Right forelimb (tissue), 1 donor: ENCODE measurements around the gene FAM43A.

Experiments
- DNase-seq: peaks from one replicate; pipeline ENCODE4 v3.0.0-alpha.2; 2018

Gene FAM43A

GRCh38 chr3:194676471-194676870 lies 9.2 kb upstream of the FAM43A start:
- no peak for DNase-seq

DNA sequence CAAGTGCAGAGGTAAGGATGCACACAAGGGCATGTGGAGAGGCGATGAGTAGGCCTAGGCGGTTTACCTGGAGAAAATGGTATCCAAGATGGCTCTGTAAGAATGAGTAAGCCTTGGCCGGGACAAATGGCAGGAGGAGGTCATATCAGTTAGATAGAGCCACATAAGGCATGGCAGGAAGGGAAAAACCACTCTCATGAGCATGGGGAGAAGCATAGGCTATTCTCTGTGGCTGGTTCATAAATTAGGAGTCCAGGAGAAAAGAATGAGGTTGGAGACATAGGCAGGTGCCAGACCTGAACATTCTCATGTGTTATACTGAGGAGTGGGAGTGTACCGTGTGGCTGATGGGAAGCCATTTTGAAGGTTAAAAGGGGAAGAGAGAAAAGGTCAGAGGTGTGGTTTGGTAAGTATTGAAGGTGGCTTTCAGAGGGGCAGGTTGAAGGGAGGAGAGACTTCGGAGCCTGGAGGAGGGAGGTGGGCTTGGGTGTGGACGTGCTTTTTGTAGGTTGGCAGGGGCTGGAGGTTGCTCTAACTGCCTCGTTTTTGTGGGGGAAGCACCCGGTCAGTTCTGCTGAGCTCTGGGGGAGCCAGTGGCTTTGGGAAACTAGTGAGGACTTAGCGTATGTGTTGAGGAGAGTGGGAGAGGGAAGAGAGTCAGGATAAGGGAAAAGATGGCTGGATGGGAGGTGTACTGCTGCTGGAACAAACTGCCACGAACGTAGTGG lies 4.6 kb upstream of the FAM43A start:
- DNase-seq: no peak

GRCh38 chr3:194682189-194682693 lies 3.4 kb upstream of the FAM43A start:
- no peak for DNase-seq

DNA sequence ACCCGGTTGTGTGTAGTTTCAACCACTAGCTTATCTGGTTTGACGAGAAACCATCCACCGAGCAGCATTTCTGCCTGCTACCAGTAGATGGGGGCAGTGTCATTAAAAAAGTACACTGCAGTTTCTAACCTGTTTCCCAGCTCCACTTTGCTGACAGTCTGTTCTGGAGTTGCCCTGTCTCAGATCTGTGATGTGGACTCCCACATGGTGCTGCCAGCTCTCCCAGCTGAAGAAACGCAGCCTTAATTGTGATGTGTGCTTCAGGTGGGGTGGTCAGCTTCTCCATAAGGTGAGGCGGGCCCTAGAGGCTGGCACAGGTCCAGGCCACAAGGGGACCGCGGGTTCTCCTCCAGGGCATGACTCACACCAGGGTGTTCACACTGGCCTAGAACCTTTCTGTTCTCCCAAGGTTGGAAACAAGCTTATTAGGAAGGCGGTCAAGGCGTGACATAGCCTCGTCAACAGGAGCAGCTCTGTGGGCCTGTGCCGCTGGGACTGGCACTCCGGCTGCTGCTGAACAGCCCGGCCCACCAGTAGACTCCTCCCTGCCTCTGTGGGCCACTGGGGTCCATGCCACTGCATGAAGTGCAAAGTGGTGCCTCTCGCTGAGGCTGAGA lies 2.9 kb upstream of the FAM43A start:
- peak; percentile 74 for DNase-seq

DNA sequence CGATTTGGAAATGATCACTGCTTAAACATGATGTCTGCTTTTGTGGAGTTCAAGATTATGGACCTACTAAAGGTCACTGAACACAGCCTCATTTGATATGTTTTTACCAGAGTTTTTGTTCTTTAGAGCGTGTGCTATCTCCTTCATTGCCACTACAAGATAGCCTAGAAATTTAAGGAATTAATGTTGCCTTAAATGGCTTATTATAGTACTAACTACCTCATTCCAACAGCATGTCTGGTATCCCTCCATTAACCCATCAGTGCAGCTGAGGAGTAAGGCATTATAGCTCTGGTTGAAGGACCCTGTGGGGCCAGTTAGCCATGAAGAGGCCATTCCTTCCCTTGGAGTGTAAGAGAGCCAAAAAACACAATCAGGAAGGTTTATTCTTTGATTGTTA lies 2.3 kb upstream of the FAM43A start:
- no peak for DNase-seq

GRCh38 chr3:194685065-194685717 lies 492 bp upstream of the FAM43A start:
- DNase-seq: no peak

GRCh38 chr3:194686414-194686815 lies 732 bp downstream of the FAM43A start:
- no peak for DNase-seq

DNA sequence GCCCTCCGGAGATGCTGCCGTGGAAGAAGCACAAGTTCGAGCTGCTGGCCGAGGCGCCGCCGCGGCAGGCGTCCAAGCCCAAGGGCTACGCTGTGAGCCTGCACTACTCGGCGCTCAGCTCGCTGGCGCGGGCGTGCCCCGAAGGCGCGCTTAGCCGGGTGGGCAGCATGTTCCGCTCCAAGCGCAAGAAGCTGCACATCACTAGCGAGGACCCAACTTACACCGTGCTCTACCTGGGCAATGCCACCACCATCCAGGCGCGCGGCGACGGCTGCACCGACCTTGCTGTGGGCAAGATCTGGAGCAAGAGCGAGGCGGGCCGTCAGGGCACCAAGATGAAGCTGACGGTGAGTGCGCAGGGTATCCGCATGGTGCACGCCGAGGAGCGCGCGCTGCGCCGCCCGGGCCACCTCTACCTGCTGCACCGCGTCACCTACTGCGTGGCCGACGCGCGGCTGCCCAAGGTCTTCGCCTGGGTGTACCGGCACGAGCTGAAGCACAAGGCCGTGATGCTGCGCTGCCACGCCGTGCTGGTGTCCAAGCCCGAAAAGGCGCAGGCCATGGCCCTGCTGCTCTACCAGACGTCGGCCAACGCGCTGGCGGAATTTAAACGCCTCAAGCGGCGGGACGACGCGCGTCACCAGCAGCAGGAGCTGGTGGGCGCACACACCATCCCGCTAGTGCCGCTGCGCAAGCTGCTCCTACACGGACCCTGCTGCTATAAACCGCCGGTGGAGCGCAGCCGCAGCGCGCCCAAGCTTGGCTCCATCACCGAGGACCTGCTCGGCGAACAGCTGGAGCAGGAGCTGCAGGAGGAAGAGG lies 1.3 kb downstream of the FAM43A start:
- DNase-seq: peak; percentile 74

GRCh38 chr3:194687638-194688199 lies 2.0 kb downstream of the FAM43A start:
- DNase-seq: peak; percentile 76

DNA sequence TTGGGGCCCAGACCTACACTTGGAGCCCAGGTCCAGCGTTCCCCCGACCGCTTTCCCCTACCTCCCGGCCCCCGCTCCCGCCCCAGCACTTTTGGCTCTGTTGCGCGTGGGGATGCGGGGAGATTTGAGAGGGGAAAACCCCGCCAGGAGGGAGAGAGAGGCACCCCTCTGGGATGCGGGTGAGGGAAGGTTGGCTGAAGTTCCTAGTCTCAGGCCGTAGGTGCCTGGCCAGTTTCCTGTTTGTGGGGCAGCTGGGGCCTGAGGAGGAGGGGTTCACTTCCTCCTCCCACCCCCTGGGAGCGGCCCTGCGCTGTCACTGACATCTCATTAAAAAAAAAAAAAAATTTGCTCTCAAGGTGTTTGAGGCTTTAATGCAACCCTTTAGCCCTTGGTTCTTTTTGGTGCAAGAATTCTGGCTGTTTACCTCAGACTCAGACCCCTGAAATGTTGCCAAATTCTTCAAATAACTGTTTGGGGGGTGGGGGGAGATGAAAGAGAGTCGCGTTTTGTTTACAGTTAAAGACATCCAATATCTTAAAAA lies 2.6 kb downstream of the FAM43A start:
- peak; percentile 60 for DNase-seq

- DNase-seq: no peak
Observed at GRCh38 chr3:194688946-194689345, 3.3 kb downstream of the FAM43A start.

DNA sequence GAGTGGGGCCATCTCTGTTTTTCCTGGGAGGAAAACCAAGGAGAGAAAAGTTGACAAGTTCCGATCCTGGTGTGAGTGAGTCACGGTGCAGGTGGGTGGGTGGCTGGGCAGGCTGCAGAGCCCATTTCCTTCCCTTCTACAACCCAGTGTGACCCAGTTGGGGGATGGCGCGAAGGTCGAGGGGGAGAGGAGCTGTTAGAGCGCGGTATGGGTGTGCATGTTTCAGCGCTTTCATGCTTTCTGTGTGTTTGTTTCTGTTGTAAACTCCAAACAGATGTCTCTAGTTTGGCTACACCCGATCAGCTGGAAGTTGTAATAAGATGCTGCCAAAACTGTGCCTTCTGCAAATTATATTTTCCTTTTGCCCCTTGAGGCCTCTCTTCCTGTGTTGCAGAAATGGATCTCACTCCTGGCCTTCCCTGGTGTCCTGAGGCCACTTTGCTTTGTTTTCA lies 3.8 kb downstream of the FAM43A start:
- DNase-seq: peak; percentile 69

DNA sequence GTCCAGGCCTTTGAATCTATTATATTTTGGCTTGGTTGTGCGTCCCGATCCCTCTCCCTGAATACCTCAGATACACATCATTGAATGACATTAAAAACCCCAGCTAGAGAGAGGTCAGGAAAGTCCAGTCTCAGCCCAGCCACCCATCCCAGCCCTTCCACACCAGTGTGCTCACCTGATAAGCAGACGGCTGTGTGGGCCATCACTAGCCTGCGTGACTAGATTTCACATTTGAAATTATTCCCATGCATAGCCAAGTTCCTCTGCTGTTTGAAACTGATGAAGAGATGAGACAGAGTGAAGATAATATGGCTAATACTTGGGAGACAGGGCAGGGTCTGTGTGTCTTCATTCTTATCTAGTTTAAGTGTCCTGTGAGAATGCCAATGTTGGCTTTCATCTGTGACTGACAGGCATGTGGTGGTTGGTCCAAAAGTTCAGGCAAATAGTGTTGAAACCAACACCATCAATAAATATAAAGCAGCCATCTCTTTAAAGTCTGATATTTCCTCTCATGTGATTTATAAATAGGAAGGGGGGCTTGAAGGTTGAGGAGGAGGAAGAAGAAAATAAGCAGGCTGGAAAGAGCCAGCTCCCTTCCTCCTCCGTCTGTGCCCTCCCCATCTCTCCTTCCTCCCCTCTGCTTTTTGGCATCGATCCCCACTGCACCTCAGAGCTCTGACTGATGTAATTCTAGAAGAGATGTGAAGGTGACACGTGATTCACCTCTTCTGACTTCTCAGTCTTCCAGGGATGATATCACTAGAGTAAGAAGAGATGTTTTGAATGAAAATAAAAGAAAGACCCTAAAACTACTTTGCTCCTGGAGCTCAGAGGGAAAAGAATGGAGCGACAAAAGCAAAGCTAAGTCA lies 5.1 kb downstream of the FAM43A start:
- DNase-seq: no peak

DNA sequence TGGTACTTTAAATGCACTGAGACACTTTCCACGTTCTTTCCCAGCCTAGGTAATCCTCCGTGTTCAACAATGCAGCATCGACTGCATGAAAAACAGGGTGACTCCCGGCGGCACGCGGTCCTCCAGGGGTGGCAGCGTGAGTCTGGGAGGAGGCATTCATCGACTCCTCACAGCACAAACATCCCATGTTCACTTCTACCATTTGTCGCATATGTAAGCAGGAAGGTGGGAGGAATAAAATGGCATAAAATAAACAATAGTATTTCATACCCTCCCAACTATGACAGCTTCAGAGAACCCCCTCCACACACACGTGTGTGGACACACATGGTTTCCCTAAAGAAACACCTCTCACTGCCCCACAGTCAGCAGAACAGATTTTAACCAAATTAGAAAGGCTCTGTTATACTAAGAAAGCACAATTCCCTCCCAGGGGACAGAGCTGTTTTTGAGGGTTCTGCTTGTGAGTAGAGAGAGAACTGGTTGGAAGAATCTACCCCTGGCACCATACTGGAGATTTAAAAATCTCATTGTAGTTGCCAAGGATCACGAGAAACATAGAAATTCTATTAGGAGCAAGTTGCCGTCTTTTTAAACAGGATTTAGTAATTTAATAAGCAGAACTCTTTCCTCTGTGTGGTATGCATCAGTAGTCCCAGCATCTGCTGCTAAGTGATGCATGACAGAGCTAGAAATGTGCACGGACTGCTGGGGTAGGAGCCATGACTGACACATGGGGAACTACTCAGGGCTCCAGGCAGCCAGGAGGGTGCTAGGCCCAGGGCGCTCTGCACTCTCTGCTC lies 6.0 kb downstream of the FAM43A start:
- DNase-seq: no peak

DNA sequence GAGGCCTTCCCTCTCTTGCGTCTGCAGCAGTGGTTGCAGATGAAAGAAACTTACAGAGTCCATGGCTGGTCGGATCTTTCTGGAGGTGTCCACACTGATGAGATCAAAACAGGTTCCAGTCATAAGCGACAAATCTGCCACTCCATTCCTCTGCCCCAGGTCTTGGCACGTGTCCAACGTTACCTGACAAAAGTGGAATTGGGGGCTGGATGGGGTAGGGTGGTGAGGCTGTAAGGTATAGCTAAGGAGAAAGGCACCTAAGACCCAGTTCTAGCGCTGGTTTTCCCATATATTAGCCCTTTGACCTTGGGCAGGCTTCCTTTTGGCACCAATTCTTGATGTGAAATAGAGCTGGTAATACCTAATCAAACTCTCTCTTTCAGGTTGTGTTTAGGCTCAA lies 11.0 kb downstream of the FAM43A start:
- DNase-seq: no peak

- DNase-seq: no peak
Observed at GRCh38 chr3:194702545-194702944, 16.9 kb downstream of the FAM43A start.

DNA sequence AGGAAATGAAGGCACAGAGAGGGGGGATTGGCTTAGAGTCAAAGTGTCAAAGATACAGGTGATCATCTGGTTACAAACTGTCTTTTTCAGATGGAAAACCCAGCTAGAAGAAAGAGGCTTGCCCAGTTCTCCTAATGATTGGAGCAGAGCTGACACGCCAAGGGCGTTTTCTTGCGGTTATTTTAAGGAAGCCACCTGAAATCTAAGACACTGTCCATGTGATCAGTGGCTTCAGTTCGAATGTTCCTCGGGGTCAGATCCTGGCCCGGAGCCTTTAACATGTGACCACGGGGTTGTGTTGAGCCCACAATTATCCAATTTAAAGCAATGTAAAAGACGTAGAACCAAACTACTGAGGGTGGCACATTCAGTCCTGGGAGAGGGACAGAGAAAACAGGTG lies 19.5 kb downstream of the FAM43A start:
- DNase-seq: no peak

GRCh38 chr3:194705761-194706160 lies 20.1 kb downstream of the FAM43A start:
- DNase-seq: no peak

DNA sequence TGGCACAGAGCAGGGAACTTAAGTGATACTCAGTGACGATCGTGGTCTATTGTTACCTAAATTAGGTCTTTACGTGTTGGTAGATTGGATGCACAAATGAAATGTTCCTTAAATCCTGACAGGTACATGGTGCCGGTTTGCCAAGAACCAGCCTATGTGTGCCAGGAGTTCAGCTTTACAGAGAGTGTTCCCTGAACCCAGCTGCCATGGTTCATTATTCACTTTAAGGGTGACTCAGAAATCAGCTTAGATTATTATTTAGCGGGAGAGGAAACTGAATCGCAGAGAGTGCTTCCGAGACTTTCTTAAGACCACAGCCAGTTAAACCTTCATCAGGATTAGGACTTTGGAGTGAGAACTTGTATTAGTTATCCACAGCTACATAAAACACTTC lies 21.5 kb downstream of the FAM43A start:
- no peak for DNase-seq

DNA sequence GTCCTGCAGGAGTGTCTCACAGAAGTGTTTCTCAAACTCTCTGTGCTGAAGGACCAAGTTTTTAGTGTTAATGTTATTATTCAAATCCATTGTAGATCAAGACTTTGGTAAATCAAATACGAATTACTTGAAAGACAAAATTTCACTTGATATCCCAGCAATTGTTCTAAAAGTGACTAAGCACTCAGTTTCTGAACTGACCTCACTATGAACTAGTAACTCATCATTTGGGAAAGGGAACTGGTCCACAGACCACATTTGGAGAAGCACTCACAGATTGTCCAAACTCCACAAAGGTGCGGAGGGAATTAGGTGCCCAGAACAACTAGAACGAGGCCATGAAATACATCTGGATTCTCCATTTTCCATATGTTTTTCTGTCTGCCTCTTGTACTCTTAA lies 25.6 kb downstream of the FAM43A start:
- no peak for DNase-seq

DNA sequence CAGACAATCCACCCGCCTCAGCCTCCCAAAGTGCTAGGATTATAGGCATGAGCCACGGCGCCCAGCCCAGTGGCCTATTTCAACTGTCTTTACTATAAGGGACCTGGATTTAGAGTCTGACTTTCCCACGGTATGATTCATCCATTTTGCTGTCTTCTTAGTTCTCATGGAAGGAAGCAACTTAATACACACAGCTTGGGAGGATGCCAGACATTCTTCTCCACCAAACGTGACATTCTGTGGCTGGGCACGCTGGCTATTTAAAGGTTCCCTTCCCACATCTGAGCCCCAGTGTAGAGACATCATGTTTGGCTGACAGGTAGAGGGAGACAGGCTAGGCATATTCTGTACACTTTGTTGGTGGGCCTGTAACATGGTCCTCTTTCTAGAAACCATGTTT lies 26.2 kb downstream of the FAM43A start:
- no peak for DNase-seq
